Activated CD8-positive, alpha-beta T cell treated with anti-CD3 and anti-CD28 coated beads, Interleukin-2, amount 10 ng/mL, durations not matched to agents 7 days and 5 days (primary cell): ENCODE measurements around the gene TLK1. TPM values are rescaled to one million over a fixed set of nuclear protein-coding genes. Genes with fewer than 3 reads are reported as not detected.
"Not testable (repeated sequence)": the region's sequence is repeated elsewhere in the genome, so short reads cannot be mapped to it uniquely, and the experiment has no call there.

Experiments used
- ATAC-seq: fragments of 150-1000 bp; cut with Tn5 transposase; one replicate; pipeline ENCODE4 v1.10.0; 2021; ENCODE audit warnings: moderate library complexity
- CTCF ChIA-PET: fragments of 350-600 bp; sonication (Branson Sonifier 250); formaldehyde crosslinking; loops from one replicate; lab custom pipeline; 2021; ENCODE audit warnings: antibody characterized with exemption; lab: Charles Lee
- POLR2A ChIA-PET: fragments of 350-600 bp; sonication (Branson Sonifier 250); formaldehyde crosslinking; loops from one replicate; lab custom pipeline; 2021; ENCODE audit warnings: antibody characterized with exemption; lab: Charles Lee
- DNase-seq: peaks from one replicate; pipeline ENCODE4 v3.0.0-alpha.2; 2020
- H3K27ac Mint-ChIP-seq: one replicate; pipeline ENCODE4 v1.8.0; 2021; ENCODE audit warnings: mild to moderate bottlenecking, mixed read lengths
- H3K27me3 Mint-ChIP-seq: one replicate; pipeline ENCODE4 v1.8.0; 2021; ENCODE audit warnings: low read depth, mixed read lengths
- H3K36me3 Mint-ChIP-seq: one replicate; pipeline ENCODE4 v1.8.0; 2021; ENCODE audit warnings: low read depth, mixed read lengths
- H3K4me1 Mint-ChIP-seq: one replicate; pipeline ENCODE4 v1.8.0; 2021; ENCODE audit warnings: low read depth, mixed read lengths
- H3K4me3 Mint-ChIP-seq: one replicate; pipeline ENCODE4 v1.8.0; 2021; ENCODE audit warnings: mild to moderate bottlenecking, mixed read lengths
- H3K9me3 Mint-ChIP-seq: one replicate; pipeline ENCODE4 v1.8.0; 2022; ENCODE audit warnings: mixed read lengths; ENCODE audit not compliant: insufficient read depth
- total RNA-seq, 2 experiments: library from RNA; stranded (reverse); gene quantifications; one replicate each; pipeline ENCODE4 v1.2.3, GENCODE V29; 2021

TLK1 gene
- total RNA-seq, 2 experiments from 2014 or later: 89.1 to 96.3 TPM

- H3K27ac Mint-ChIP-seq, H3K9me3 Mint-ChIP-seq, POLR2A ChIA-PET, H3K4me3 Mint-ChIP-seq, ATAC-seq, H3K27me3 Mint-ChIP-seq: not testable (repeated sequence)
- Mint-ChIP-seq H3K36me3 (peaks cover 56% of the 10 kb centered on the region), H3K4me1 (peaks cover 18% of the 10 kb centered on the region)
- DNase-seq: peak; percentile 27
- CTCF ChIA-PET: interaction anchor here (1.4 to 2.9 kb wide), 2 partner anchors 10 to 11 kb away, joined by 4 to 21 read pairs; no protein-coding TSS in a partner anchor
Measured at GRCh38 chr2:171076422-171076821, 84.3 kb downstream of the TLK1 start.

- no peak overlapping the region for H3K4me3 Mint-ChIP-seq
- peaks cover 57% of the 10 kb centered on the region for H3K36me3 Mint-ChIP-seq
- ATAC-seq (no peak), DNase-seq (no peak)
- peaks cover 3% of the 10 kb centered on the region for H3K9me3 Mint-ChIP-seq
- H3K27me3 Mint-ChIP-seq: no peaks in the 10 kb centered on the region
- no peak overlapping the region for H3K27ac Mint-ChIP-seq
- H3K4me1 Mint-ChIP-seq: peaks cover 12% of the 10 kb centered on the region
- ChIA-PET POLR2A (no interaction called here), CTCF (interaction anchor here (0.9 kb wide), 1 partner anchor 15 kb away, joined by 4 read pairs; no protein-coding TSS in a partner anchor)
Measured at GRCh38 chr2:171072164-171072563, 88.5 kb downstream of the TLK1 start.

- CTCF ChIA-PET: interaction anchor here (1.1 kb wide), 1 partner anchor 18 kb away, joined by 5 read pairs; no protein-coding TSS in a partner anchor
- no peak overlapping the region for H3K27ac Mint-ChIP-seq
- POLR2A ChIA-PET: no interaction called here
- H3K4me1 Mint-ChIP-seq: no peaks in the 10 kb centered on the region
- DNase-seq (no peak), ATAC-seq (no peak)
- H3K4me3 Mint-ChIP-seq: no peak overlapping the region
- no peaks in the 10 kb centered on the region for H3K9me3 Mint-ChIP-seq
- no peaks in the 10 kb centered on the region for H3K27me3 Mint-ChIP-seq
- peaks cover 41% of the 10 kb centered on the region for H3K36me3 Mint-ChIP-seq
Measured at GRCh38 chr2:171069286-171069956, 91.3 kb downstream of the TLK1 start.

- H3K27ac Mint-ChIP-seq: no peak overlapping the region
- H3K4me1 Mint-ChIP-seq: peaks cover 4% of the 10 kb centered on the region
- no peaks in the 10 kb centered on the region for H3K9me3 Mint-ChIP-seq
- H3K36me3 Mint-ChIP-seq: peaks cover 25% of the 10 kb centered on the region
- DNase-seq (no peak), ATAC-seq (no peak)
- ChIA-PET POLR2A (no interaction called here), CTCF (no interaction called here)
- no peaks in the 10 kb centered on the region for H3K27me3 Mint-ChIP-seq
- H3K4me3 Mint-ChIP-seq: no peak overlapping the region
Measured at GRCh38 chr2:171066110-171066509, 94.6 kb downstream of the TLK1 start.

GRCh38 chr2:171057575-171057974, 103.1 kb downstream of the TLK1 start:
- CTCF ChIA-PET: interaction anchor here (1.0 to 2.2 kb wide), 2 partner anchors 29 to 84 kb away, joined by 4 to 7 read pairs; no protein-coding TSS in a partner anchor
- ATAC-seq (no peak), DNase-seq (no peak)
- no peaks in the 10 kb centered on the region for H3K27me3 Mint-ChIP-seq
- no peak overlapping the region for H3K4me3 Mint-ChIP-seq
- POLR2A ChIA-PET: no interaction called here
- H3K27ac Mint-ChIP-seq: no peak overlapping the region
- no peaks in the 10 kb centered on the region for H3K9me3 Mint-ChIP-seq
- H3K36me3 Mint-ChIP-seq: peaks cover 51% of the 10 kb centered on the region
- H3K4me1 Mint-ChIP-seq: no peaks in the 10 kb centered on the region

GRCh38 chr2:171056307-171056706, 104.4 kb downstream of the TLK1 start:
- no peak overlapping the region for H3K27ac Mint-ChIP-seq
- H3K27me3 Mint-ChIP-seq: no peaks in the 10 kb centered on the region
- no peak overlapping the region for H3K4me3 Mint-ChIP-seq
- CTCF ChIA-PET: no interaction called here
- no peaks in the 10 kb centered on the region for H3K9me3 Mint-ChIP-seq
- DNase-seq: no peak
- ATAC-seq: no peak
- H3K36me3 Mint-ChIP-seq: peaks cover 60% of the 10 kb centered on the region
- POLR2A ChIA-PET: no interaction called here
- no peaks in the 10 kb centered on the region for H3K4me1 Mint-ChIP-seq

- no peaks in the 10 kb centered on the region for H3K4me1 Mint-ChIP-seq
- no peaks in the 10 kb centered on the region for H3K27me3 Mint-ChIP-seq
- H3K27ac Mint-ChIP-seq: no peak overlapping the region
- CTCF ChIA-PET: interaction anchor here (0.9 to 1.2 kb wide), 2 partner anchors 11 to 37 kb away, joined by 3 to 5 read pairs; no protein-coding TSS in a partner anchor
- ATAC-seq (no peak), DNase-seq (no peak)
- no peak overlapping the region for H3K4me3 Mint-ChIP-seq
- peaks cover 60% of the 10 kb centered on the region for H3K36me3 Mint-ChIP-seq
- no peaks in the 10 kb centered on the region for H3K9me3 Mint-ChIP-seq
- POLR2A ChIA-PET: no interaction called here
Measured at GRCh38 chr2:171049691-171050090, 111.0 kb downstream of the TLK1 start.

GRCh38 chr2:171046048-171046560, 114.6 kb downstream of the TLK1 start:
- Mint-ChIP-seq H3K27me3 (no peaks in the 10 kb centered on the region), H3K9me3 (no peaks in the 10 kb centered on the region), H3K4me1 (peaks cover 22% of the 10 kb centered on the region), H3K36me3 (peaks cover 62% of the 10 kb centered on the region), H3K4me3 (no peak overlapping the region), H3K27ac (no peak overlapping the region)
- ChIA-PET CTCF (no interaction called here), POLR2A (no interaction called here)
- DNase-seq (no peak), ATAC-seq (no peak)

DNA sequence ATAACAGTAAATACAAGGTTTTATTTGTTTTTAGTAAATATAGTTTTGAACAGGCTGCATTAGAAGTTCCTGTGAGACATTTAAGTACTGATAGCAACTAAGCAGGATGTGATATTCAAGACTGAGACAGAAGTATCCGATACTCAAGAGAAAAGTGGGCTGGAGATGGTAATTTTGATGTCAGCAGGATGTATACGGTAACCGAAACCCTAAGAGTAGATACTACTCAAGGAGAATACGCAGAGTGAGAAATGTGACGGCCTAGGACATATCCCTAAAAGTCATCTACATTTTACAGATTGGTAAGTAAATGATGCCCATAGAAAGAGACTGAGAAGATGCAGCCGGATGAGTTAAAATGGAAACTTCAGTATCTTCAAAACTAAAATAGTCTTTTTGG, 116.3 kb downstream of the TLK1 start:
- H3K36me3 Mint-ChIP-seq: peaks cover 60% of the 10 kb centered on the region
- peak overlapping the region; percentile 18 for H3K27ac Mint-ChIP-seq
- CTCF ChIA-PET: no interaction called here
- H3K4me1 Mint-ChIP-seq: peaks cover 22% of the 10 kb centered on the region
- no peaks in the 10 kb centered on the region for H3K27me3 Mint-ChIP-seq
- DNase-seq: no peak
- H3K4me3 Mint-ChIP-seq: no peak overlapping the region
- no peaks in the 10 kb centered on the region for H3K9me3 Mint-ChIP-seq
- POLR2A ChIA-PET: no interaction called here
- ATAC-seq: no peak

GRCh38 chr2:171042253-171042969, 118.3 kb downstream of the TLK1 start:
- DNase-seq (no peak), ATAC-seq (peak; percentile 44)
- peaks cover 62% of the 10 kb centered on the region for H3K36me3 Mint-ChIP-seq
- POLR2A ChIA-PET: interaction anchor here (0.6 to 0.7 kb wide), 2 partner anchors 13 to 1198 kb away, joined by 3 to 4 read pairs; no protein-coding TSS in a partner anchor
- H3K27ac Mint-ChIP-seq: peak overlapping the region; percentile 77
- H3K27me3 Mint-ChIP-seq: no peaks in the 10 kb centered on the region
- no peak overlapping the region for H3K4me3 Mint-ChIP-seq
- H3K9me3 Mint-ChIP-seq: no peaks in the 10 kb centered on the region
- peaks cover 22% of the 10 kb centered on the region for H3K4me1 Mint-ChIP-seq
- CTCF ChIA-PET: no interaction called here

DNA sequence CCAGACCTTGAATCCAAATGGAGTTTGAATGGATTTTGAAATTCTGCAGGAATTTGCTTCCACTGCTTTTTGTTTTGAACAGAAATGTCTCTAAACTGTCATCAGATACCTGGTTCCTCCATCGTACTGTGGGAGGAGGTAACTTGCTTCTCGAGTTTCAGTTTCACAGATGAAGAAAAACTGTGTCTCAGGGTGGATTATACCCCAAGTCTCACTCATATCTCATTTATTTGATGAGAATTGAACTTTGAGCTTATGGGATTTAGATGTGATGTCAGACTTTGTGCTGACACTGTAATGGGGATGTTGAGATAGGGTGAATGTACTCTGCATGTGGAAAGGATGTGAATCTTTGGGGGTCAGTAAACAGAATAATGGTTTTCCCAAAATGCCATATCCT, 124.2 kb downstream of the TLK1 start:
- ChIA-PET POLR2A (no interaction called here), CTCF (interaction anchor here (1.5 kb wide), 1 partner anchor 51 kb away, joined by 7 read pairs; no protein-coding TSS in a partner anchor)
- H3K27ac Mint-ChIP-seq: no peak overlapping the region
- peaks cover 68% of the 10 kb centered on the region for H3K36me3 Mint-ChIP-seq
- ATAC-seq: no peak
- no peaks in the 10 kb centered on the region for H3K27me3 Mint-ChIP-seq
- DNase-seq: no peak
- H3K4me1 Mint-ChIP-seq: peaks cover 2% of the 10 kb centered on the region
- H3K9me3 Mint-ChIP-seq: peaks cover 6% of the 10 kb centered on the region
- H3K4me3 Mint-ChIP-seq: no peak overlapping the region

DNA sequence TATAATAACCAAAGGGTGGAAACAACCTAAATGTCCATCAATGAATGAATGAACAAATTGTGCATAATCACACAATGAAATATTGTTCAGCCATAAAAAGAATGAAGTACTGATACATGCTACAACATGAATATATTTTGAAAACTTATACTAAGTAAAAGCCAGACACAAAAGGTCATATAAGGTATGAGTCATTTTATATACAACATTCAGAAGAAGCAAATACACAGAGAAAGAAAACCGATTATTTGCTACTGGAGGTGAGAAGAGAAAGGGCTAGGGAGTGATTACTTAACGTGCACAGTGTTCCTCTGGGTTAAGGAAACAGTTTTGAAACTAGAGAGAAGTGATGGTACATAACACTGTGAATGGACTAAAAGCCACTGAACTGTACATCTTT, 126.4 kb downstream of the TLK1 start:
- H3K9me3 Mint-ChIP-seq: peaks cover 6% of the 10 kb centered on the region

More for the DNA sequence above, 126.4 kb downstream of the TLK1 start:
- ChIA-PET CTCF (no interaction called here), POLR2A (no interaction called here)
- Mint-ChIP-seq H3K4me3 (no peak overlapping the region), H3K27ac (no peak overlapping the region), H3K36me3 (peaks cover 63% of the 10 kb centered on the region), H3K4me1 (peaks cover 2% of the 10 kb centered on the region), H3K27me3 (no peaks in the 10 kb centered on the region)
- ATAC-seq: no peak
- no peak for DNase-seq
